ENCODE results near the gene PRKCE. TPM values are rescaled to one million over a fixed set of nuclear protein-coding genes. Genes with fewer than 3 reads are reported as not detected.
"Not testable (repeated sequence)": the region's sequence is repeated elsewhere in the genome, so short reads cannot be mapped to it uniquely, and the experiment has no call there.

Gene PRKCE
- total RNA-seq, 1 donor from 2014 or later, result 18.4 TPM

DNA sequence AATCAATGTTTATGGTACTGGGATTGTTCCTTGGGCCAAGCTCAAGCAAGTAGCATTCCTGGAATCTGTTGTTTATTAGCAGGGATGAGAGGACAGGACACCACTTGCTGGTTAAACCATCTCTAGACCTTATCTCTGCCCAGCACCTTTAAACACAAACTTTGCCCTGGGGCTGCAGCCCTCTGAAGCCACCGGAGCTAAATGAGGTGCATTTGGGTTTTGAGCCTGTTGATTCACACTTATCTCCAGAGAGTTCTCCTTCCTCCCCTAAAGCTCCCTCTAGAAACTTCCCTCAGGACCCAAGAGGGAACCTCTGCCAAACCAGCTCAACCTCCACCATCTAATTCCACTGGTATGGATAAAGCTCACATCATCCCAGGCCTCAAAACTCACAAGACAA lies 551.0 kb downstream of the PRKCE start:
- H3K27ac Mint-ChIP-seq, result no peak overlapping the region
- H3K36me3 Mint-ChIP-seq, result no peaks in the 10 kb centered on the region
- H3K27me3 Mint-ChIP-seq (ENCODE audit: low read depth), result no peaks in the 10 kb centered on the region
- H3K4me1 Mint-ChIP-seq, result peaks cover 1% of the 10 kb centered on the region
- H3K4me3 Mint-ChIP-seq, result no peak overlapping the region
- peaks cover 27% of the 10 kb centered on the region for H3K9me3 Mint-ChIP-seq
- TF ChIP-seq, protein P1, sequence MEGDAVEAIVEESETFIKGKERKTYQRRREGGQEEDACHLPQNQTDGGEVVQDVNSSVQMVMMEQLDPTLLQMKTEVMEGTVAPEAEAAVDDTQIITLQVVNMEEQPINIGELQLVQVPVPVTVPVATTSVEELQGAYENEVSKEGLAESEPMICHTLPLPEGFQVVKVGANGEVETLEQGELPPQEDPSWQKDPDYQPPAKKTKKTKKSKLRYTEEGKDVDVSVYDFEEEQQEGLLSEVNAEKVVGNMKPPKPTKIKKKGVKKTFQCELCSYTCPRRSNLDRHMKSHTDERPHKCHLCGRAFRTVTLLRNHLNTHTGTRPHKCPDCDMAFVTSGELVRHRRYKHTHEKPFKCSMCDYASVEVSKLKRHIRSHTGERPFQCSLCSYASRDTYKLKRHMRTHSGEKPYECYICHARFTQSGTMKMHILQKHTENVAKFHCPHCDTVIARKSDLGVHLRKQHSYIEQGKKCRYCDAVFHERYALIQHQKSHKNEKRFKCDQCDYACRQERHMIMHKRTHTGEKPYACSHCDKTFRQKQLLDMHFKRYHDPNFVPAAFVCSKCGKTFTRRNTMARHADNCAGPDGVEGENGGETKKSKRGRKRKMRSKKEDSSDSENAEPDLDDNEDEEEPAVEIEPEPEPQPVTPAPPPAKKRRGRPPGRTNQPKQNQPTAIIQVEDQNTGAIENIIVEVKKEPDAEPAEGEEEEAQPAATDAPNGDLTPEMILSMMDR (IDR thresholded peaks at IDR 0.05; ENCODE audit: unreplicated experiment), result no peak
- no peak for DNase-seq (ENCODE audit: low spot score in 2 of 2, unreplicated experiment in 2 of 2)

DNA sequence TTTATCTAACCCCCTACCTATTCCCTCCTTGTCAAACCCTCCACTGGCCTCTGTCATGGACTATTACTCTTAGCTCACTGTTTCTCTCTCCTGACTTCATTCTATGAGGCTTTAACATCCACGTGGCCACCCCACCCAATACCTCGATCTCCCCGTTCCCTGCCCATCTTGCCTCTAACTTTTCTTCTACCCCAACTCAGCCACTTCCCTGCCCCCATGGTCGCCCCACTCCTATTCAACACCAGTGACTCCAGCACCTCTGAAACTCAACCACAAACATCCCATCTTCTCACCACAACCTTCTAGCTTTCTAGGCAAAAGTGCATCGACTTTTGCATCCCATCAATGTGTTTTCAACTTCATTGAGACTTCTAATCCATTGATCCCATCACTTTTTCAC lies 551.5 kb downstream of the PRKCE start:
- Mint-ChIP-seq H3K27ac (no peak overlapping the region), H3K9me3 (peaks cover 31% of the 10 kb centered on the region), H3K4me3 (no peak overlapping the region), H3K27me3 (ENCODE audit: low read depth) (no peaks in the 10 kb centered on the region), H3K36me3 (no peaks in the 10 kb centered on the region), H3K4me1 (peaks cover 1% of the 10 kb centered on the region)
- no peak for DNase-seq (ENCODE audit: low spot score in 2 of 2, unreplicated experiment in 2 of 2)
- TF ChIP-seq, protein P1 (IDR thresholded peaks at IDR 0.05; ENCODE audit: unreplicated experiment), result no peak

DNA sequence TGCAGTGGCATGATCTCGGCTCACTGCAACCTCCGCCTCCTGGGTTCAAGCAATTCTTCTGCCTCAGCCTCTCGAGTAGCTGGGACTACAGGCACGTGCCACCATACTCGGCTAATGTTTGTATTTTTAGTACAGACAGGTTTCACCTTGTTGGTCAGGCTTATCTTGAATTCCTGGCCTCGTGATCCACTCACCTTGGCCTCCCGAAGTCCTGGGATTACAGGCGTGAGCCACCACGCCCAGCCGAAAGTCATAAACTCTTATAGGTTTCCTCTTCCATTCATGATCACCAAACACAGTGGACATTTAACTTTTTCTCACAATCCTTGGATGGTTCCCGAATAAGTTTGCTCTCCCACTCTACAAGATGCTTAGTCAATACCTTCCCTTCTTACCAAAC lies 552.2 kb downstream of the PRKCE start:
- not testable (repeated sequence) for H3K4me1 Mint-ChIP-seq; DNase-seq (ENCODE audit: low spot score in 2 of 2, unreplicated experiment in 2 of 2); H3K4me3 Mint-ChIP-seq; H3K36me3 Mint-ChIP-seq; H3K27ac Mint-ChIP-seq; H3K27me3 Mint-ChIP-seq (ENCODE audit: low read depth)
- H3K9me3 Mint-ChIP-seq, result peaks cover 35% of the 10 kb centered on the region

DNA sequence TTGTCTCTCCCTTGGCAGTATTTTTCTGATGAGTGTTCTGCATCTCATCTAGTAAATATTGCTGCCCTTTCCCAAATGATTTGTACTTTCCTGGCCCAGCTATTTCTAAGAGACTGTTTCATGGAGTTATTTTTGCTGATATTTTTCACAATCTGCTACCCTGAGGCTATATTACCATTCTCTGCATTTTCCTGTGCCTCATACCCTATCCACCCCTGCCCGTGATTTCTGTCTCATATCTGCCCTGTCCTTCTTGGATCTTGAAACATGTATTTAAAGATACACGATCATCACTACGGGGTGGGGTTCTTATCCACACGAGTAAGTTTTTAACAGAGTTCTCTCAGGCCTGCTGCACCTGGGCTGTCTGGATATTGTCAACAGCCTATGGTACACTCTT lies 556.1 kb downstream of the PRKCE start:
- Mint-ChIP-seq H3K27ac (no peak overlapping the region), H3K4me3 (no peak overlapping the region)

DNA sequence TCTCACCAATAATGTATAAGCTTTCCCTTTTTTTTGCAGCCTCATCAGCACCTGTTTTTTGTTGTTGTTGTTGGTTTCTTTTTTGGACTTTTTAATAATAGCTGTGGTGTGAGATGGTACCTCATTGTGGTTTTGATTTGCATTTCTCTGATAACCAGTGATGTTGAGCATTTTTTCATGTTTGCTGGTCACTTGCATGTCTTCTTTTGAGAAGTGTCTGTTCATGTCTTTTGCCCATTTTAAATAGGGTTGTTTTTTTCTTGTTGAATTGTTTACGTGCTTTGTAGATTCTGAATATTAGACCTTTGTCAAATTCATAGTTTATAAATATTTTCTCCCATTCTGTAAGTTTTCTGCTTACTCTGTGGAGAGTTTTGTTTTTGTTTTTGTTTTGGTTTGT lies 557.3 kb downstream of the PRKCE start:
- H3K36me3 Mint-ChIP-seq, result peaks cover 15% of the 10 kb centered on the region
- TF ChIP-seq, protein P1 (IDR thresholded peaks at IDR 0.05; ENCODE audit: unreplicated experiment), result no peak
- peaks cover 62% of the 10 kb centered on the region for H3K9me3 Mint-ChIP-seq
- no peak overlapping the region for H3K4me3 Mint-ChIP-seq
- H3K27ac Mint-ChIP-seq, result no peak overlapping the region
- no peak for DNase-seq (ENCODE audit: low spot score in 2 of 2, unreplicated experiment in 2 of 2)
- H3K4me1 Mint-ChIP-seq, result no peaks in the 10 kb centered on the region
- no peaks in the 10 kb centered on the region for H3K27me3 Mint-ChIP-seq (ENCODE audit: low read depth)

More for the DNA sequence above, 556.1 kb downstream of the PRKCE start:
- H3K4me1 Mint-ChIP-seq, result no peaks in the 10 kb centered on the region
- DNase-seq (ENCODE audit: low spot score in 2 of 2, unreplicated experiment in 2 of 2), result no peak
- no peaks in the 10 kb centered on the region for H3K27me3 Mint-ChIP-seq (ENCODE audit: low read depth)
- H3K36me3 Mint-ChIP-seq, result peaks cover 14% of the 10 kb centered on the region
- TF ChIP-seq, protein P1 (IDR thresholded peaks at IDR 0.05; ENCODE audit: unreplicated experiment), result no peak
- peaks cover 55% of the 10 kb centered on the region for H3K9me3 Mint-ChIP-seq

DNA sequence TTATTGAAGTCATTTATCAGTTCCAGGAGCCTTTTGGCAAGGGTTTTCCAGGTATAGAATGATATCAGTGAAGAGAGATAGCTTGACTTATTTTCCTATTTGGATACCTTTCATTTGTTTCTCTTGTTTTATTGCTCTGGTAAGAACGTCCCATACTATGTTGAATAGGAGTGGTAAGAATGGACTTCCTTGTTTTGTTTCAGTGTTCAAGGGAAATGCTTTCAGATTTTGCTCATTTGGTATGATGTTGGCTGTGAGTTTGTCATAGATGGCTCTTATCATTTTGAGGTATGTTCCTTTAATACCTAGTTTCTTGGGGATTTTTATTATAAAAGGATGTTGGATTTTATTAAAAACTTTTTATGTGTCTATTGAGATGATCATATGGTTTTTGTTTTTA lies 558.6 kb downstream of the PRKCE start:
- no peak for DNase-seq (ENCODE audit: low spot score in 2 of 2, unreplicated experiment in 2 of 2)
- Mint-ChIP-seq H3K4me3 (no peak overlapping the region), H3K4me1 (no peaks in the 10 kb centered on the region), H3K9me3 (peaks cover 66% of the 10 kb centered on the region), H3K36me3 (peaks cover 15% of the 10 kb centered on the region), H3K27me3 (ENCODE audit: low read depth) (no peaks in the 10 kb centered on the region), H3K27ac (no peak overlapping the region)
- TF ChIP-seq, protein P1 (IDR thresholded peaks at IDR 0.05; ENCODE audit: unreplicated experiment), result no peak

Measured in mesothelial cell of epicardium (in vitro differentiated cells).